Stimulated activated CD8-positive, alpha-beta memory T cell treated with anti-CD3 and anti-CD28 coated beads, Interleukin-12 subunit alpha, Interleukin-12 subunit beta, amount 100 ng/mL, for 1 hour (primary cell): ENCODE data around the gene HIGD1C.
"Not testable (repeated sequence)": the region's sequence is repeated elsewhere in the genome, so short reads cannot be mapped to it uniquely, and the experiment has no call there.

Source experiments
- DNase-seq: peaks from one replicate; pipeline ENCODE4 v3.0.0-alpha.2; 2020; ENCODE audit warnings: low read depth

HIGD1C gene

GRCh38 chr12:50985322-50985721 is 33.0 kb downstream of the HIGD1C start:
- DNase-seq: no peak

GRCh38 chr12:50986966-50987737 is 34.8 kb downstream of the HIGD1C start:
- no peak for DNase-seq

- no peak for DNase-seq
These were observed 35.7 kb downstream of the HIGD1C start for GRCh38 chr12:50988051-50988450.

GRCh38 chr12:50988871-50989270 is 36.5 kb downstream of the HIGD1C start:
- no peak for DNase-seq

GRCh38 chr12:50990147-50990727 is 37.9 kb downstream of the HIGD1C start:
- no peak for DNase-seq

- DNase-seq: no peak
These were observed 38.4 kb downstream of the HIGD1C start for GRCh38 chr12:50990791-50991190.

GRCh38 chr12:50991291-50991690 is 38.9 kb downstream of the HIGD1C start:
- no peak for DNase-seq

- DNase-seq: no peak
These were observed 40.5 kb downstream of the HIGD1C start for GRCh38 chr12:50992819-50993218.

- no peak for DNase-seq
These were observed 46.7 kb downstream of the HIGD1C start for GRCh38 chr12:50999093-50999492.

GRCh38 chr12:51000245-51000644 is 47.9 kb downstream of the HIGD1C start:
- DNase-seq: no peak

- DNase-seq: no peak
These were observed 49.5 kb downstream of the HIGD1C start for GRCh38 chr12:51001799-51002198.

GRCh38 chr12:51004504-51004903 is 52.2 kb downstream of the HIGD1C start:
- no peak for DNase-seq

GRCh38 chr12:51005030-51005429 is 52.7 kb downstream of the HIGD1C start:
- DNase-seq: no peak

- DNase-seq: no peak
These were observed 53.3 kb downstream of the HIGD1C start for GRCh38 chr12:51005671-51006070.

GRCh38 chr12:51008329-51009055 is 56.1 kb downstream of the HIGD1C start:
- no peak for DNase-seq

- peak; percentile 29 for DNase-seq
These were observed 56.7 kb downstream of the HIGD1C start for GRCh38 chr12:51009056-51009440.

- no peak for DNase-seq
These were observed 59.6 kb downstream of the HIGD1C start for GRCh38 chr12:51011955-51012354.

- DNase-seq: no peak
These were observed 60.4 kb downstream of the HIGD1C start for GRCh38 chr12:51012570-51013236.

GRCh38 chr12:51013441-51013840 is 61.1 kb downstream of the HIGD1C start:
- DNase-seq: no peak

- not testable (repeated sequence) for DNase-seq
These were observed 62.1 kb downstream of the HIGD1C start for GRCh38 chr12:51014467-51014866.

- no peak for DNase-seq
These were observed 65.1 kb downstream of the HIGD1C start for GRCh38 chr12:51017452-51017851.

GRCh38 chr12:51018956-51019355 is 66.6 kb downstream of the HIGD1C start:
- no peak for DNase-seq

- no peak for DNase-seq
These were observed 67.6 kb downstream of the HIGD1C start for GRCh38 chr12:51019927-51020326.
